ENCODE results near the gene MBOAT1. TPM values are rescaled to one million over a fixed set of nuclear protein-coding genes. Genes with fewer than 3 reads are reported as not detected.
A peak's percentile ranks its signal among the peaks of the same experiment; 100 is the strongest.

The MBOAT1 gene
- total RNA-seq, 2 donors from 2014 or later, result 5.0 to 7.0 TPM

DNA sequence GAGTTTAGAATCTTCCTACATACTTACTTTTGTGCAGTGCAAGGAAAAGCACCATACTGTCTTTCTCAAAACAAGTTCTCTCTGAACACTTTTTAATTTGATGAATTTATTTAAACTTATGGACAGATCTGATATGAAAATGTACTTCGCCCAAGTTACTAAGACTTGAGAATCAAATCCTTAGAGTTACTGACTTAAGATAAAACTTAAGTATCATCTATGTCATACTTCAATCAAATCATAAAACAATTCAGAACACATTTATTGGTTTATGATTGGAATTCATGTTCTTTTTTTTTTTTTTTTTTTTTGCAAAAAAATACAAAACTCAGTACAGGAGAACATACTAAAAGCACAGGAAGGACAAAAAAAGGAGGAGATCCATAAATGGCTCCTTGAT is 77.7 kb downstream of the MBOAT1 start:
- no peak for DNase-seq (ENCODE audit: low spot score)
- Histone ChIP-seq H3K4me3 (no peak overlapping the region), H3K27me3 (no peaks in the 10 kb centered on the region), H3K9me3 (no peaks in the 10 kb centered on the region), H3K36me3 (no peaks in the 10 kb centered on the region), H3K27ac (no peak overlapping the region), H3K4me1 (no peaks in the 10 kb centered on the region)
- TF ChIP-seq, protein P1, sequence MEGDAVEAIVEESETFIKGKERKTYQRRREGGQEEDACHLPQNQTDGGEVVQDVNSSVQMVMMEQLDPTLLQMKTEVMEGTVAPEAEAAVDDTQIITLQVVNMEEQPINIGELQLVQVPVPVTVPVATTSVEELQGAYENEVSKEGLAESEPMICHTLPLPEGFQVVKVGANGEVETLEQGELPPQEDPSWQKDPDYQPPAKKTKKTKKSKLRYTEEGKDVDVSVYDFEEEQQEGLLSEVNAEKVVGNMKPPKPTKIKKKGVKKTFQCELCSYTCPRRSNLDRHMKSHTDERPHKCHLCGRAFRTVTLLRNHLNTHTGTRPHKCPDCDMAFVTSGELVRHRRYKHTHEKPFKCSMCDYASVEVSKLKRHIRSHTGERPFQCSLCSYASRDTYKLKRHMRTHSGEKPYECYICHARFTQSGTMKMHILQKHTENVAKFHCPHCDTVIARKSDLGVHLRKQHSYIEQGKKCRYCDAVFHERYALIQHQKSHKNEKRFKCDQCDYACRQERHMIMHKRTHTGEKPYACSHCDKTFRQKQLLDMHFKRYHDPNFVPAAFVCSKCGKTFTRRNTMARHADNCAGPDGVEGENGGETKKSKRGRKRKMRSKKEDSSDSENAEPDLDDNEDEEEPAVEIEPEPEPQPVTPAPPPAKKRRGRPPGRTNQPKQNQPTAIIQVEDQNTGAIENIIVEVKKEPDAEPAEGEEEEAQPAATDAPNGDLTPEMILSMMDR (IDR thresholded peaks at IDR 0.05), result no peak

DNA sequence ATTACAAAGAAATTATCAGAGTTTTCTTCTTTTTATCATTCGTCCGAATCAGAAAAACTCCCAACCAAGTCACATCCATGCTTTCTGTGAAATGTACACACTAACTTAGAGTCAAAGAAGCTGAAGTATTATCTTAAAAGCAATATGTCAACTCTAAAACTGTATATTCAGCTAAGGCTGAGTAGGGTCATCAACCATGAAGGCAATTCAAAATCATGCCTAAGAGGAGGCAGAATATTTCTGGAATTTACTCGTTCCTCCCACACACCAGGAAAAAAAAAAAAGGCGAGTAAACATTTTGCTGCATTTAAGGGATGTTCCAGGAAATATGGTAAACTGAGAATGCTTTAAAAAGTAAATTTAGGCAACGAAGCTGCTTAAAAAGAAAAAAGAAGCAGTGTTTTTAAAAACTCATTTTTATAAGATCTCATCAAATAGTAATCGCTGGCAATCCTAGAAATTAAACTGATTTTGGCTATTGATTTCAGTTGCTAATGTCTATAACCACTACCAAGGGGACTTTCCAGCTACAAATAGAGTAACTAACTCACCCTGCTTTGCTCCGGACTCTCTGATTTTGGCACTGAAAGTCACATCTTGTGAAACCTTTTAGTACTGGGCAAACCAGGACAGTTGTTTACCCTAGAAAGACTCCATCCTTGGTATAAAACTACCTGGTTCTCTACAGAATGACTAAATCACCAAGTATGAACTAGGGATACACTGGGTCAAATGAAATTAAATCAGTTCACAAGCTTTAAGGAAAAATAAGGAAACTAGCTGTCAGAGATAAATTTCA is 82.8 kb downstream of the MBOAT1 start:
- no peak for DNase-seq (ENCODE audit: low spot score)
- peak overlapping the region in 1 of 2 donors; percentile 55 for H3K27ac ChIP-seq

DNA sequence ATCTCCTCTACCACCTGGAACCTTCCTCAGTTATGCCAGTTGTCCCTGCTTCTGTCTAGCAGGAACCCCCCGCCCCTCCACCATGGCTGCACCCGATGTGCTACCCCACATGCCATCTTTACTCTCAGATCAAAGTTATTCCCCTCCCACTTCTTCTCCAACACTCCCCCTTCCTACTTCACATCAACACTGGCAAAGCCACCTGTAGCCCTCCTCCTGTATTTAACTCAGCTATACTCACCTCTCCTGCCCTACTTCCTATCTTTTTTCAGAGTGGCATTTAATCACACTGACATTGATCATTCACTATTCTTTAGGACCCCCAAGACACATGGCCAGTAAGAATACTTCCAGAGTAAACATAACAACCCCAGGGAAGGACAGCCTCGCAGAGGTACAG is 84.3 kb downstream of the MBOAT1 start:
- no peaks in the 10 kb centered on the region for H3K27me3 ChIP-seq
- TF ChIP-seq, protein P1 (IDR thresholded peaks at IDR 0.05), result no peak
- no peaks in the 10 kb centered on the region for H3K9me3 ChIP-seq
- no peak overlapping the region for H3K27ac ChIP-seq
- H3K4me1 ChIP-seq, result peaks cover 0 to 27% of the 10 kb centered on the region in 2 donors
- no peaks in the 10 kb centered on the region for H3K36me3 ChIP-seq
- DNase-seq (ENCODE audit: low spot score), result no peak
- no peak overlapping the region for H3K4me3 ChIP-seq

More for the DNA sequence above, 82.8 kb downstream of the MBOAT1 start:
- TF ChIP-seq, protein P1 (IDR thresholded peaks at IDR 0.05), result no peak
- Histone ChIP-seq H3K27me3 (no peaks in the 10 kb centered on the region), H3K36me3 (no peaks in the 10 kb centered on the region), H3K4me3 (no peak overlapping the region), H3K4me1 (peaks cover 0 to 27% of the 10 kb centered on the region in 2 donors), H3K9me3 (no peaks in the 10 kb centered on the region)

DNA sequence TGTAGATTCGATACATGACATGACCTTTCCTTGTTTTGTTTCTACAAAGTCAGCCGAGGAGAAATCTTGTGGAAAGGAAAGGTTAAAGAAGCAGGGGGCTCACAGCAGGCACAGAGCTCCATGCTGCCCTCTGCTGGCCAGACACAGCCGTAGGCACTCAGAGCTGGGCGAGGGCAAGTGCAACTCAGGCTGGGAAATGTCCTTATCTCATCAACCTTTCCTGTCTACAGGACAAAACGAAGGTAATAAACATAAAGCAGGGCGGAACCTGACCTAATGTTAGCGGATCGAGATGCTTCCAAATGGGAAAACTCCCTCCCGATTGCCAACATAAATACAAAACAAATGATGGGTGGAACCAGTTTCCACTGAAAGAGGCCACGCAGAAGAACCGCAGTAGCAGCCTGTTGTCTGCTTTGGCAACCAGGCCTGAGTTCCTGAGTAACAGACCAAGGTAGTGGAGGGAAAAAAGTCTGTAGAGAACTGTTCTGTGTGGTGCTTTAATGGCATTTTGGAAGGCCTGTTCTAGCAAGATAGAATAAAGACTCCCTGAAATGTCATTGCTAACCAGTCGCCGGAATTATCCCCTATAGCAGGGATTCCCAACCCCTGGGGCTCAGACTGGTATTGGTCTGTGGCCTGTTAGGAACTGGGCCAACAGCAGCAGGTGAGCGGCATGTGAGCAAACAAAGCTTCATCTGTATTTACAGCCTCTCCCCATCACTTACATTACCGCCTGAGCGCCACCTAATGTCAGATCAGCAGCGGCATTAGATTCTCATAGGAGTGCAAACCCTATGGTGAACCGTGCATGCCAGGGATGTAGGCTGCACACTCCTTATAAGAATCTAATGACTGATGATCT is 85.2 kb downstream of the MBOAT1 start:
- peak; percentile 70 for DNase-seq (ENCODE audit: low spot score)

DNA sequence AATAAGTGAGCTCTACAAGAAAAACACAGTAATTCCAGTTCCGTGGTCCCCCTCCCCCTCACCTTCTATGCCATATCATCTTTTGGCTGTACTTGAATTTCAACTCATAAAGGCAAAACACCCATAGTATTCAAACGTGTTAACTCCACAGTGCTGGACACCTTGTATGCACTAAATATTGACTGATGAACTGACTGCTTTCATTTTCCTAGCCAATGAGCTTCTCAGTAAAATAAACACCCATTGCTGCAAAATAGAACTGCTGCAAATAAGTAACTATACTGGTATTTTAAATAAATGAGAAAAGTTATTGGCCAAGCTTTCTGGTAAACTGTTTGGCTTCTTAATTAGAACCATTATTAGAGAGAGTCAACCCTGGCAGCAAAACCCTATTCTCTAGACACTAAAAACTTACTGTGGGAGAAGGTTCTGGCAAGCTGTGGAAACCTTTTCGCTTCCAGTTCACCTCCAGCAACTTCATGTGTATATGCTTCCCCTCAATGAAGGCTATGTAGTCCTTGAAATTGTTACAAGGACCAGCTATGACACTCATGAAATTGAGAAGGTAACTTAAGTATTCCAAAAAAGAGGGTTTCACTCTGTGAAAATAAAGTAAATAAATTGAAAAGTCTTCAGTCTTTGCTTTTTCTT is 86.0 kb downstream of the MBOAT1 start:
- DNase-seq (ENCODE audit: low spot score), result no peak
- H3K9me3 ChIP-seq, result no peaks in the 10 kb centered on the region
- no peaks in the 10 kb centered on the region for H3K36me3 ChIP-seq
- no peaks in the 10 kb centered on the region for H3K27me3 ChIP-seq
- no peak overlapping the region for H3K4me3 ChIP-seq
- TF ChIP-seq, protein P1 (IDR thresholded peaks at IDR 0.05), result no peak
- peaks cover 0 to 27% of the 10 kb centered on the region in 2 donors for H3K4me1 ChIP-seq
- peak overlapping the region; percentile 35 to 71 for H3K27ac ChIP-seq

More for the DNA sequence above, 85.2 kb downstream of the MBOAT1 start:
- no peaks in the 10 kb centered on the region for H3K27me3 ChIP-seq
- H3K36me3 ChIP-seq, result no peaks in the 10 kb centered on the region
- no peak overlapping the region for H3K4me3 ChIP-seq
- no peaks in the 10 kb centered on the region for H3K9me3 ChIP-seq
- peak overlapping the region; percentile 35 to 71 for H3K27ac ChIP-seq
- TF ChIP-seq, protein P1 (IDR thresholded peaks at IDR 0.05), result peak; percentile 79 to 93
- peaks cover 0 to 27% of the 10 kb centered on the region in 2 donors for H3K4me1 ChIP-seq
